HG03342 (cell line): Measurements from ENCODE around the gene PRRT2.
A peak's percentile ranks its signal among the peaks of the same experiment; 100 is the strongest.

Experiments
- ATAC-seq: cut with Tn5 transposase; IDR thresholded peaks from one replicate; pipeline ENCODE4 v1.9.1; 2021; ENCODE audit warnings: mild to moderate bottlenecking, moderate library complexity; ENCODE audit not compliant: unreplicated experiment

The PRRT2 gene

DNA sequence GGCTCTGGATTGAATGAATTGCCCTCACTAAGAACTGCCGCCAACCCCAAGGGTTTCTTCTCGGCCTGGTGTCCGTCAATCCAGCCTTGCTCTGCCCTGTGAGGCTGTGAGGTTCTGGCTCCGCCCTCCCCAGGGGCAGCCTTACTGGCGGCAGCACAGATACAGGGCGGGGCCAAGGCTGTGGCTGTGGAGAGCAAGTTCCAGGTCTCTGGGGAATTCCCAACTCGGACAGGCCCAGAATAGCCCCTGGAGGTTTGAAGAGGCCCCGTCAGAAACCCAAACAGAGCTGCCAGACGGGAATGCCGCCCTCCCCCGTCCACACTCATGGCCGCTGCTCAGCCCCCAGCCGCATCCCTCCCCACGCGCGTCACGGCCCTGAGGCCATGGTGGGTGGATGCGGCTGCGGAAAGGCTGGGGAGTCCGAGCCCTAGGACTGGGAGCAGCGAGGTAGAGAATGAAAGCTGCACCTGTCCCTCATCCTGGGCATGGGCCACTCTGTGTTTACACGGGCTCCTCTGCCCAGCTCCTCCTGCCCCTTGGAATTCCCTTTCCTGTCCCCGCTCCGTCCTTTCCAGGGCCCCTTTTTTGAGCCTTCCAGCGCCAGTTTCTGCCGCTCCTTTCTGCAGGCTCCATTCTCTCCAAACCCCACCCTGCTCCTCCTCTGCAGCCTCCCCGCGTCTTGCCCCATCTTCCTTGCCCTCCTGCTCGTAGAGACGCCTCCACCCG is 660 bp upstream of the PRRT2 start:
- peak; percentile 29 for ATAC-seq

DNA sequence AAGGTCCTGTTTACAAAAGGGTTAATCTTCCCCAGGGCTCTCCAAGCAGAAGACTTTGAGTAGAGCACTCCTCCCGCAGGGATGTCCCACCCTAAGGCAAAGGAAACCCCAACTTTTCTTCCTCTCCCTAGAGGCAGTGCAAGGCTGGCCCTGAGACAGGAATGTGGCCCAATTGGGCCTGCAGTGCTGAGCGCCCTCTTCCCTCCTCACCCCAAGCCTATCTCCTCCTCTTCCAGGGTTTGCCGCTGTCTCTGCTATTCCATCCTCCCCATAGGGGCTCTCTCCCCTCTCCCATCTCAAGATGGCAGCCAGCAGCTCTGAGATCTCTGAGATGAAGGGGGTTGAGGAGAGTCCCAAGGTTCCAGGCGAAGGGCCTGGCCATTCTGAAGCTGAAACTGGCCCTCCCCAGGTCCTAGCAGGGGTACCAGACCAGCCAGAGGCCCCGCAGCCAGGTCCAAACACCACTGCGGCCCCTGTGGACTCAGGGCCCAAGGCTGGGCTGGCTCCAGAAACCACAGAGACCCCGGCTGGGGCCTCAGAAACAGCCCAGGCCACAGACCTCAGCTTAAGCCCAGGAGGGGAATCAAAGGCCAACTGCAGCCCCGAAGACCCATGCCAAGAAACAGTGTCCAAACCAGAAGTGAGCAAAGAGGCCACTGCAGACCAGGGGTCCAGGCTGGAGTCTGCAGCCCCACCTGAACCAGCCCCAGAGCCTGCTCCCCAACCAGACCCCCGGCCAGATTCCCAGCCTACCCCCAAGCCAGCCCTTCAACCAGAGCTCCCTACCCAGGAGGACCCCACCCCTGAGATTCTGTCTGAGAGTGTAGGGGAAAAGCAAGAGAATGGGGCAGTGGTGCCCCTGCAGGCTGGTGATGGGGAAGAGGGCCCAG is 1.0 kb downstream of the PRRT2 start:
- ATAC-seq, result no peak

DNA sequence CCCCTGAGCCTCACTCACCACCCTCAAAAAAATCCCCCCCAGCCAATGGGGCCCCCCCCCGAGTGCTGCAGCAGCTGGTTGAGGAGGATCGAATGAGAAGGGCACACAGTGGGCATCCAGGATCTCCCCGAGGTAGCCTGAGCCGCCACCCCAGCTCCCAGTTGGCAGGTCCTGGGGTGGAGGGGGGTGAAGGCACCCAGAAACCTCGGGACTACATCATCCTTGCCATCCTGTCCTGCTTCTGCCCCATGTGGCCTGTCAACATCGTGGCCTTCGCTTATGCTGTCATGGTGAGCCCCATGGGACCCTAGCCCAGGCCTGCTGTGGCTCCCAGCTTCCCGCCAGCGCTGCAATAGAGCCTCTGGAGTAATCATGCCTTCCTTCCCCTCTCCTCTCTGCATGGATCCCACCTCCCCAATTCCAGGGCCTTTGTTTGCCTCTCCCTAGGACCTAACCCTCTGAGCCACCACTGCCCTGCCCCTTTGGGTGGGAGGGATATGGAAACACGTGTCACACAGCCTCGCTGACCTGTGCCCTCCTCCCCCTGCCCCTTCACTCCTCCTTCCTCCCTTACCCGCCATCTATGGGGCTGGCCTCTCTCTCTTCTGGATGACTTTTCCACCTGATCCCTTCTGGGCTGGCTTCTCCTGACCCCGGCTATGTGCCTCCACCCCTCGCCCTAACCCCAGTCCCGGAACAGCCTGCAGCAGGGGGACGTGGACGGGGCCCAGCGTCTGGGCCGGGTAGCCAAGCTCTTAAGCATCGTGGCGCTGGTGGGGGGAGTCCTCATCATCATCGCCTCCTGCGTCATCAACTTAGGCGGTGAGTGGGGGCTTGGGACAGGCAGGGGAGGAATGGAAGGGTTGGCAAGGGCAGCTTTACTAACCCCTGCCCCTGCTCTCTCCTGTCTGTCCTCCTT is 1.9 kb downstream of the PRRT2 start:
- ATAC-seq, result no peak

DNA sequence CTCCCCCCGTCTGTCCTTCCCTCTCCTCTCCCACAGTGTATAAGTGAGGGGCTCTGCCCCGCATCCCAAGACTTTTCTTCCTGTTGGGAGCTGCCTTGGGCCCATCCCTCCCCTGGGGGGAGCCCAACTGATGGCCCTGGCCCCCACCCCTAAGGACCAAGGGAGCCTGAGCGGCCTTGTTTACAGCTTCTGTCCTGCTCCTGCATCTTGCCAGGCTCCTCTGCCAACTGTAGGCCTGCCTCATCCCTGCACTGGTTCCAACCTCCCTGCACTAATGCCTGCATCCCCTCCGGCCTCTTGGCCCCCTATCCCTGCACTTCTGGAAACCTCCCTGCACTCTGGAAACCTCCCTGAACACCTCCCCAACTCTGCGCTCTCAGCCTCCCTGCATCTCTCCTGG is 2.6 kb downstream of the PRRT2 start:
- no peak for ATAC-seq

DNA sequence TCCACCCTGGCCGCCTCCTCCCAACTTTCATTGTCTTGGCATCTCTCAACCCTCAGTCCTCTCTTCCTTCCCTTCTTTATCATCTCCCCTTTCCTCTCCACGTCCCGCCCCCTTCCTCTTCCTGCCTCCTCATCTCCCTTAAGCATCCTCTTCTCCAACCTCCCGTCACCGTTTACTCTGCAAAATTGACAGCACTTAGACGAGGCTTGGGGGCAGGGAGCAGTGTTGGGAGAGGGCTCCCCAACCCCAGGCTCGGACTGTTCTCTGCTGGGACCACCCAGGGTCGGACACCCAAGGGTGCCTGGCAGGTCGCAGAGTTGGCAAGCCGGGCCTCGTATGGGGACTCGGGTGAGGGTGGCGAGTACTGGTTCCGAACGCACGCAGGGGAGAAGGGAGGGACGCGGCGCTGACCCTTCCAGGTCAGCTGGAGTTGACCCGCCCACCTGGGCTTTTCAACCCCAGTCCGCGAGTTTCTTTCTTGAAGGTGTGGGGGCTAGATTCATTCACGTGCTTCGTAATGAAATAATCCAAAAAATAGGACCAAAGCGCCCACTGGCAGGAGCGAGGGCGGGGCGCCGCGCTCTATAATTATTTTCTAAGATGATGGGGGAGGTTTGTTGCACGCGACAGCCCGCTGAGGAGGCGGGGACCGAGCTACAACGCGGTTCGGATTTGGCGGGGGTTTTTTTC is 3.2 kb downstream of the PRRT2 start:
- ATAC-seq, result no peak

DNA sequence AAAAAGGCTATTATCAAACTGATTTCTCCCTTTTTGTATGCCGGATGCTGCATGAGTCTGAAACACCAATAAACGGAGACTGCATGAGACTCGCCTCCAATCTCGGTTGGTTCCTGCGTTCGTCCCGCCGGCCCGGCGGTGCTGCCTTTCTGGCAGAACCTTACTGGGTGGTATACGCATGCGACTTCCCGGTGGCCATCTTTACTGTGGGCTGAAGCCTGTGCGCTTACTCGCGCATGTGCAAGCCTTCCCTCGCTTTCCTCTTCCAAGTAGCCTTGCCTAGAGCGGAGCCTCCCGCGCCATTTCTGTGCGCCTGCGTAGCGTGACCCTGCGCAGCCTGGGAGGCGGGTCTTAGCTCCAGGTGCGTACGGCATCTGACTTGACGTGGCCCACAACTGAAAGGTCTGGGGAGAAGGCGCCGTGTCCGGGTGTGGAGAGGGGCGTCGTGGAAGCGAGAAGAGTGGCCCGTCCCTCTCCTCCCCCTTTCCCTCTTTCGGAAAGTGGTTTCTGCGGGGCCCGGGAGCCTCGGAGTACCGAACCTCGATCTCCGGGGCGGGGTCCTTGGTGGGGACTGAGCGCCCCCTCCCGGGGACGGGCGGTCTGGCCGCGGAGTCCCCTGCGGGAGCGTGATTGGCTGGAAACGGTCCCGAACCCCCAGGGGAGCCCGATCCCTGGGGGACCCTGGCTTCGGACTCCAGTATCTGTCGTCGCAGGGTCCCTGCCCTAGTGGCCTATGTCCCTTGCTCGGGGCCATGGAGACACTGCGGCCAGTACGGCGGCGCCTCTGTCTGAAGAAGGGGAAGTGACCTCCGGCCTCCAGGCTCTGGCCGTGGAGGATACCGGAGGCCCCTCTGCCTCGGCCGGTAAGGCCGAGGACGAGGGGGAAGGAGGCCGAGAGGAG is 4.0 kb downstream of the PRRT2 start, which contains the start of gene PAGR1:
PAGR1 (plus strand) TSS at position 360 of the 901 bp plus-strand sequence; CDS start at position 734, 374 bp downstream.
- ATAC-seq, result peak; percentile 55

DNA sequence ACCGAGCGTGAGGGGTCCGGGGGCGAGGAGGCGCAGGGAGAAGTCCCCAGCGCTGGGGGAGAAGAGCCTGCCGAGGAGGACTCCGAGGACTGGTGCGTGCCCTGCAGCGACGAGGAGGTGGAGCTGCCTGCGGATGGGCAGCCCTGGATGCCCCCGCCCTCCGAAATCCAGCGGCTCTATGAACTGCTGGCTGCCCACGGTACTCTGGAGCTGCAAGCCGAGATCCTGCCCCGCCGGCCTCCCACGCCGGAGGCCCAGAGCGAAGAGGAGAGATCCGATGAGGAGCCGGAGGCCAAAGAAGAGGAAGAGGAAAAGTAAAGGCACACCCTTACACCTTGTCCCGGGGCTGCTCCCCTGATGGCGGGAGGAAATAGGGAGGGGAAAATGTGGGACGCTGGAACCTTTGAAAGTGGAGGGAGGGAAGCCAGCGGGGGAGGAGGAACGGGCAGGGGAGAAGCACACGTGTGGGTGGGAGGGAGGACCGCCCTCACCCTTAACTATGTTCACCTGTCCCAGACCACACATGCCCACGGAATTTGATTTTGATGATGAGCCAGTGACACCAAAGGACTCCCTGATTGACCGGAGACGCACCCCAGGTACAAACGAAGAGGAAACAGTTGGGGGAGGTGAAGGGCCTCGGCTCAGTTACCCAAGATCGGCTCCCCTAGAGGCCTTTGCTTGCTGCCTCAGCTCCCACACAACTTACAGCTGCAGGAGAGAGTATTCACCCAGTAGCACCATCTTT is 4.9 kb downstream of the PRRT2 start:
- peak; percentile 7 for ATAC-seq

DNA sequence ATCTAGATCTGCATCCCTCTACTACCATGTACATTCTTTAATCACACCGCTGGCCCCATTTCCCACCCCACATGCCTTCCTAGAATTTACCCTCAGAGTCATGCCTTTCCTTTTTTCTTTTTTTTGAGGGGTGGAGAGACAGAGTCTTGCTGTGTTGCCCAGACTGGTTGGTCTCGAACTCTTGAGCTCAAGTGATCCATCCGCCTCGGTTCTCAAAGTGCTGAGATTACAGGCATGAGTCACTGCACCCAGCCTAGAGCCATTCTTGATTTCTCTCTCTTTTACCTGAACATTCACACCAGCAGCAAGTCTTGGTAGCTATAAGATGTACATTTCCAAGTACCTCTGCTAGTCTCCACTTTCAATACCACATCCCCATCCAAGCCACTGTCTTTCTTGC is 6.1 kb downstream of the PRRT2 start:
- no peak for ATAC-seq

DNA sequence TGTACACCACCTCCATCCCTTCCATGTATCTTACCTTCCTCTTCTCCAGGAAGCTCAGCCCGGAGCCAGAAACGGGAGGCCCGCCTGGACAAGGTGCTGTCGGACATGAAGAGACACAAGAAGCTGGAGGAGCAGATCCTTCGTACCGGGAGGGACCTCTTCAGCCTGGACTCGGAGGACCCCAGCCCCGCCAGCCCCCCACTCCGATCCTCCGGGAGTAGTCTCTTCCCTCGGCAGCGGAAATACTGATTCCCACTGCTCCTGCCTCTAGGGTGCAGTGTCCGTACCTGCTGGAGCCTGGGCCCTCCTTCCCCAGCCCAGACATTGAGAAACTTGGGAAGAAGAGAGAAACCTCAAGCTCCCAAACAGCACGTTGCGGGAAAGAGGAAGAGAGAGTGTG is 7.5 kb downstream of the PRRT2 start:
- ATAC-seq, result no peak

DNA sequence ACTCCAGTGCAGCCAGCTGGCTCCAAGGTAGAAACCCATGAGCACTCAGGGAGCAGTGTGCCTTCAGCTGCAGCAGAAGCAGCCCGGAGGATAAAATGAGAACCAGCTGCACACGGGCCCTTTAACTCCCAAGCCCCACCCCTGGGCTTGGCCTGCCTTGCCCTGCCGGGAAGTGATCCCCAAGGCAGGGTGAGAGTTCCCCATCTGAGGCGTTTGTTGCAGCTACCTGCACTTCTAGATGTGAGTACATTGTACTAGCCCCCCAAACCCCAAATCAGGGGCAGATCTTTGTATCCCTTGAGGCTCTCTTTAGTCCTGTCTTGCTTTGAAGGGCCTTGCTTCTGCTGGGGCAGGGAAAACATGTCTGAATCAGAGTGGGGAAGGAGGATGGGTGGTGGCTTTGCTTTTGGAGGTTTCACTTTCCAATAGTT is 8.3 kb downstream of the PRRT2 start, which contains the start of gene MVP:
MVP (plus strand) TSS at position 192 of the 431 bp plus-strand sequence. CDS start 10,088 bp downstream, outside the sequence.
- ATAC-seq, result no peak

DNA sequence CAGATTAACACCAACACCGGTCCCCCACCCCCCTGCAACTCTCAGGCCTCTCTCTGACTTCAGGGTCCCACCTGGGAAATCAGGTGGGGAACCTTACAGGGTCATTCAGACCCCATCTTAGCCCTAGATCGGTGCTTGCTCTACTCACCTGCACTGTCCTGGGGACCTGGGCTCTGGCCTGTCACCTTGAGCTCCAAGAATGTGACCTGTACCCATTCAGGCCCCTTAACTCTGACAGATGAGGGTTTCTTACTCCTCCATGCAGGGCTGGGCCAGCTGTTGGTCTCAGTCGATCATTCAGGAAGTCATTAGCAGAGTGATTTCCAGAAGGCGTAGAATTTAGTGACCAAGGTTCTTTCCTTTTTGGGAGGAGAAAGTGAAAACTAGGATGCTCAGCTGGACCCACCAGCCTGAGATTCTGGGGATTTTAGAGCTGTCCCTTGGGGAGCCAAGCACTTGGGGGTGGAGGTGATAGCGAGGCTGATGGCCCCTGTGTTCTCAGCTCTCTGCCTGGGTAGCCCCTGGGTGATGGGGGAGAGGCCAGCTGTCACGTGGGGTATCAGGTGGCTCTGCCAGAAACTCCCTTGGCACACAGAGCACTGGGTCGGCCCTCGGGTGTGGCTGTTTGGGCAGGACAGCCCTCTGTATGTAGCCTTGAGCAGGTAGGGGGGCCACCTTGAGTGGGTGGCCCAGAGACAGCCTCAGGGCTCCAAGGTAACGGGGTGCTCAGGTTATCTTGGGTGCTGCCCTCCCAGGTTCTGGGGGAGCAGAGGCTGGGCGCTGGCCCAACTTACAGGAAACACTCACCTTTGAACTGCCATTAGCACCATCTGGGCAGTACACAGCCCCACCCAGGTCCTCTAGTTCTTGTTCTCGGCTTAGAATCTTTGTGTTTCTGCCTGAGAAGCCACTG is 9.0 kb downstream of the PRRT2 start:
- no peak for ATAC-seq

DNA sequence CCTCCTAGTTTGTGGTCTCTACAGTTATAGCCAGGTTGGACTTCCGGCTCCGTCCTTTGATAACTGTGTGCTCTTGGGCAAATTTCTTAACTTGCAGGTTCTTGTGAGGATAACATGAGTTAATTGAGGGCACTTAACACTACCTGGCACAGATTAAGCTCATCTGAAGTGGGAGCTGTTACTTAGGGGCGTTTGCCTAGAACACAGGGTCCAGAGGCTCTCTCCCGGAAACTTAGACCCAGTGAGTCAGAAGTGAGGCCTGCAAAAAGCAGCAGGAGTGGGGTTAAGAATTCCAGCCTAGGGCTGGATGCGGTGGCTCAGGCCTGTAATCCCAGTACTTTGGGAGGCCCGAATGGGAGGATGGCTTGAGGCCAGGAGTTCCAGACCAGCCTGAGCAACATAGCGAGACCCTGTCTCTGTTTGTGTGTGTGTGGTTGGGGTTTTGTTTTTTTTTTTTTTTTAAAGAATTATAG is 9.7 kb downstream of the PRRT2 start:
- ATAC-seq, result no peak

DNA sequence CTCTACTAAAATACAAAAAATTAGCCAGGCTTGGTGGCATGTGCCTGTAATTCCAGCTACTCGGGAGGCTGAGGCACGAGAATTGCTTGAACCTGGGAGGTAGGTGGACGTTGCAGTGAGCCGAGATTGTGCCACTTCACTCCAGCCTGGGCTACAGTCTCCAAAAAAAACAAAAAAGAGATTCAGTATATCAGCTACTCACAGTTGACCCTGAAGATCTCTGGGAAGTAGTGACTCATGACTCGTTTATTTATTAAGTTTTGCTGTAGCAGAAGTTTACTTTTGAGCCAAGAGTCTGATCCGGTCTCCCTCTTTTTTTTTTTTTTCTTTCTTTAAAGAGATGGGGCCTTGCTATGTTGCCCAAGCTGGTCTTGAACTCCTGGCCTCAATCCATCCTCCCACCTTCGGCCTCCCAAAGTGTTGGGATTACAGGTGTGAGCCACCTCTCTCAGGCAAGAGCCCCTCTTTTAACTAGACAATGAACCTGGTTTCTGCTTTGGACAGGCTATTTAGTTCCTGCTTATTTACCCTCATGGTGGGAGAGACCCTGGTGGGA is 12.7 kb downstream of the PRRT2 start:
- no peak for ATAC-seq

DNA sequence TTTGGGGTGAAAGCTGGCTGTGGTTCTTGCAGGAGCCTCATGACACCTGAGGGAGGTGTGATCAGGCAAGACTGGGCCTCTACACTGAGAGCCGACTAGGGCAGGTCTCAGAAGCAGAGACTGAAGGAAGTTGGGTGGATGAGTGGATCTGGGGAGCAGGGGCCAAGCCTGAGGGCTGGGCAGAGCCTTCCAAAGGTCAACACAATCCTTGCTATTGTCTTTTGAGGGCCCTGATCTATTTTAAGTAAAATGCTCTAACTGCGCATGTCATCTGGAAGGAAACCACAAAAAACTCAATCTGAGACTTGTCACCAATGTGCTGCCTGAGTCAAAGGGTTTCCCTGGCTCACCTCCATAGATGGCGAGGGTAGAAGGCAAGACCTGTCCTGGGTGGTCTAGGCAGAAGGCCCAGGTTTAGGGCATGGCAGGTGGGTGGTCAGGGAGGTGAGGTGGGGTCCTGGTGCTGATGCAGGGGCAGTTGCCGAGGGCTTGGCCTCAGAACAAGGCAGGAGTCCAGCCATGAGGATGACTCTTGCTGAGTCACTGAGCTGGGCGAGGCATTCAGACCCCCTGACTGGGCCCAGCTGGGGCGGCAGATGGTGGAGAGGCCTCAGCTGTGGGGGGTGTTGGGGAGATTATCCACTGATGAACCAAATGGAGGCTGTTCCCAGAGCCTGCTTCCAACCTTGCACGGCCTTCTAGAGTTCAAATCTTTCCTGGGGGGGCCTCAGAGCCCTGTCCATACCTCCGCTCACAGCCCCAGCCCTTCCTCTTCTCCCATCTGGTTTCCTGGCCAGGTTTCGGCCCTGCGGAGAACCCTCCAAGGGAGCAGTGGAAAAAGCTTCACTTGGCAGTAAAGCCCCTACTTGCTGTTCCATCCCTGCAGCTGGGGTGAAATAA is 13.4 kb downstream of the PRRT2 start:
- no peak for ATAC-seq

DNA sequence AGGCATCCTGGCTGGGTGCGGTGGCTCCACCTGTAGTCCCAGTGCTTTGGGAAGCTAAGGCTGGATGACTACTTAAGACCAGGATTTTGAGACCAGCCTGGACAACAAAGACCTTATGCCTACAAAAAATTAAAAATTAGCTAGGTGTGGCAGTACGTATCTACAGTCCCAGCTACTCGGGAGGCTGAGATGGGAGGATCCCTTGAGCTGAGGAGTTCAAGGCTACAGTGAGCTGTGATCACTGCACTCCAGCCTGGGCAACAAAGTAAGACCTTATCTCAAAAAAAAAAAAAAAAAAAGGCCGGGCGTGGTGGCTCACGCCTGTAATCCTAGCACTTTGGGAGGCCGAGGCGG is 14.3 kb downstream of the PRRT2 start:
- no peak for ATAC-seq

DNA sequence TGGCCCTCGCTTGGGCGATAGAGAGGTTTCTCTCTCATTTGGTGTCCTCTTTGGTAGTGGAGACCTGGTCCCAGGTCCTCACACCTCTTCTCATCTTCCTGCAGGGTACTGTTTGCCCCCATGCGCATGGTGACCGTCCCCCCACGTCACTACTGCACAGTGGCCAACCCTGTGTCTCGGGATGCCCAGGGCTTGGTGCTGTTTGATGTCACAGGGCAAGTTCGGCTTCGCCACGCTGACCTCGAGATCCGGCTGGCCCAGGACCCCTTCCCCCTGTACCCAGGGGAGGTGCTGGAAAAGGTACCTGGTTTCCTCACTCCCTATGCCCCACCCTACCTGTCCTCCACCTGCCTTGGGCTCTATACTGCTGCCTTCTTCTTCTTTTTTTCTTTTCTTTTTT is 18.8 kb downstream of the PRRT2 start:
- no peak for ATAC-seq
